ENCODE results near the gene ADCY6.

ADCY6 gene

GRCh38 chr12:48764521-48764920 lies 24.4 kb downstream of the ADCY6 start:
- TF ChIP-seq CTCF (IDR thresholded peaks at IDR 0.05; ENCODE audit: low read depth, low read length, missing control alignments): no peak
- DNase-seq (ENCODE audit: extremely low read depth, low read depth): no peak
- no peak overlapping the region for H3K4me3 ChIP-seq (replicated peaks; ENCODE audit: low read depth, low read length)

- H3K4me3 ChIP-seq (replicated peaks; ENCODE audit: low read depth, low read length): no peak overlapping the region
- TF ChIP-seq CTCF (IDR thresholded peaks at IDR 0.05; ENCODE audit: low read depth, low read length, missing control alignments): no peak
- no peak for DNase-seq (ENCODE audit: extremely low read depth, low read depth)
Measured at GRCh38 chr12:48758737-48759136, 30.2 kb downstream of the ADCY6 start.

GRCh38 chr12:48758186-48758585 lies 30.7 kb downstream of the ADCY6 start:
- TF ChIP-seq CTCF (IDR thresholded peaks at IDR 0.05; ENCODE audit: low read depth, low read length, missing control alignments): no peak
- no peak overlapping the region for H3K4me3 ChIP-seq (replicated peaks; ENCODE audit: low read depth, low read length)
- no peak for DNase-seq (ENCODE audit: extremely low read depth, low read depth)

- no peak overlapping the region for H3K4me3 ChIP-seq (replicated peaks; ENCODE audit: low read depth, low read length)
- DNase-seq (ENCODE audit: extremely low read depth, low read depth): no peak
- TF ChIP-seq CTCF (IDR thresholded peaks at IDR 0.05; ENCODE audit: low read depth, low read length, missing control alignments): no peak
Measured at GRCh38 chr12:48750769-48751356, 38.0 kb downstream of the ADCY6 start.

- H3K4me3 ChIP-seq (replicated peaks; ENCODE audit: low read depth, low read length): no peak overlapping the region
- no peak for DNase-seq (ENCODE audit: extremely low read depth, low read depth)
- no peak for TF ChIP-seq CTCF (IDR thresholded peaks at IDR 0.05; ENCODE audit: low read depth, low read length, missing control alignments)
Measured at GRCh38 chr12:48750215-48750614, 38.7 kb downstream of the ADCY6 start.

GRCh38 chr12:48744251-48745008 lies 44.5 kb downstream of the ADCY6 start:
- H3K4me3 ChIP-seq (replicated peaks; ENCODE audit: low read depth, low read length): no peak overlapping the region
- no peak for TF ChIP-seq CTCF (IDR thresholded peaks at IDR 0.05; ENCODE audit: low read depth, low read length, missing control alignments)
- DNase-seq (ENCODE audit: extremely low read depth, low read depth): no peak
